AG04449 (cell line): Measurements from ENCODE around the gene MYO16.
"Not testable (repeated sequence)": the region's sequence is repeated elsewhere in the genome, so short reads cannot be mapped to it uniquely, and the experiment has no call there.

ENCODE experiments used
- CTCF ChIA-PET: fragments of 350-600 bp; formaldehyde crosslinking; extraction: SDS; loops from one replicate; lab custom pipeline; 2021; ENCODE audit warnings: antibody characterized with exemption; lab: Yijun Ruan, JAX
- POLR2A ChIA-PET: fragments of 400-600, 350-600 bp; formaldehyde crosslinking; extraction: SDS; loops from one replicate; lab custom pipeline; 2020; ENCODE audit warnings: antibody characterized with exemption, inconsistent platforms; lab: Yijun Ruan, JAX
- DNase-seq: peaks from one replicate; pipeline ENCODE4 v3.0.0-alpha.2; 2010; ENCODE audit warnings: low read depth, low spot score
- H3K4me3 ChIP-seq: 2 replicates; pipeline ENCODE4 v1.5.1; 2011; ENCODE audit warnings: low read depth, mild to moderate bottlenecking, control low read depth, low read length
- TF ChIP-seq, protein P1 (sequence below): IDR thresholded peaks from one replicate; pipeline ENCODE4 v1.5.1; 2011; ENCODE audit warnings: mild to moderate bottlenecking, moderate library complexity, low read length, control low read depth, inconsistent platforms; ENCODE audit not compliant: insufficient read depth; ENCODE audit errors: missing control alignments

Gene MYO16

DNA sequence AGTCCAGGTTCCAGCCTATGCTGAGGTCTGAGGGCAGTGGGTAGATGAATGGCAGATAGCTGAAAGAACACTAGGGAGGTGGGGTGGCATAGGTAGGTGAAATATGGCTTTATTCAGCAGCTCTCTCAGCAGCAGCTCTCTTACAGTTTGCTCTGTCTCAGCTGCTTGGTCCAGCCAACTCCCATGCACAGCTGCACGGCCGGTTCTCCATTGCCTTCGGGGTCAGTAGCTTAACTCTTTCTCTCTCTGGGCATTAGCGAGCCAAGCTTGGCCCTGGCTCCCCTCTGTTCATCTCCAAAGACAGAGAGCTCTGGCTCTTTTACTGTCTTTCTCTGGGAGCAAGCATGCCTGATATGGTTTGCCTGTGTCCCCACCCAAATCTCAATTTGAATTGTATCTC, 151.9 kb downstream of the MYO16 start:
- DNase-seq, result no peak
- H3K4me3 ChIP-seq, result no peak overlapping the region
- POLR2A ChIA-PET, result no interaction called here
- TF ChIP-seq, protein P1, sequence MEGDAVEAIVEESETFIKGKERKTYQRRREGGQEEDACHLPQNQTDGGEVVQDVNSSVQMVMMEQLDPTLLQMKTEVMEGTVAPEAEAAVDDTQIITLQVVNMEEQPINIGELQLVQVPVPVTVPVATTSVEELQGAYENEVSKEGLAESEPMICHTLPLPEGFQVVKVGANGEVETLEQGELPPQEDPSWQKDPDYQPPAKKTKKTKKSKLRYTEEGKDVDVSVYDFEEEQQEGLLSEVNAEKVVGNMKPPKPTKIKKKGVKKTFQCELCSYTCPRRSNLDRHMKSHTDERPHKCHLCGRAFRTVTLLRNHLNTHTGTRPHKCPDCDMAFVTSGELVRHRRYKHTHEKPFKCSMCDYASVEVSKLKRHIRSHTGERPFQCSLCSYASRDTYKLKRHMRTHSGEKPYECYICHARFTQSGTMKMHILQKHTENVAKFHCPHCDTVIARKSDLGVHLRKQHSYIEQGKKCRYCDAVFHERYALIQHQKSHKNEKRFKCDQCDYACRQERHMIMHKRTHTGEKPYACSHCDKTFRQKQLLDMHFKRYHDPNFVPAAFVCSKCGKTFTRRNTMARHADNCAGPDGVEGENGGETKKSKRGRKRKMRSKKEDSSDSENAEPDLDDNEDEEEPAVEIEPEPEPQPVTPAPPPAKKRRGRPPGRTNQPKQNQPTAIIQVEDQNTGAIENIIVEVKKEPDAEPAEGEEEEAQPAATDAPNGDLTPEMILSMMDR, result no peak
- CTCF ChIA-PET, result no interaction called here

DNA sequence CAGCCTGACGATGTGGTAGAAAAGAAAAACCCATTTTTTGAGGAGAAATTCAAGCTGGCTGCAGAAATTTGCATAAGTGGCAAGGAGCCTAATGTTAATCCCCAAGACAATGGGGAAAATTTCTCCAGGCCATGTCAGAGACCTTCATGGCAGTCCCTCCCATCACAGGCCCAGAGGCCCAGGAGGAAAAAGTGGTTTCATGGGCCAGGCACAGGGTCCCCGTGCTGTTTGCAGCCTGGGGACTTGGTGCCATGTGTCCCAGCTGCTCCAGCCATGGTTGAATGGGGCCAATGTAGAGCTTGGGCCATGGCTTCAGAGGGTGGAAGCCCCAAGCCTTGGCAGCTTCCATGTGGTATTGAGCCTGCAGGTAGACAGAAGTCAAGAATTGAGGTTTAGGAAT, 153.1 kb downstream of the MYO16 start:
- POLR2A ChIA-PET, CTCF ChIA-PET, DNase-seq, H3K4me3 ChIP-seq: not testable (repeated sequence)

DNA sequence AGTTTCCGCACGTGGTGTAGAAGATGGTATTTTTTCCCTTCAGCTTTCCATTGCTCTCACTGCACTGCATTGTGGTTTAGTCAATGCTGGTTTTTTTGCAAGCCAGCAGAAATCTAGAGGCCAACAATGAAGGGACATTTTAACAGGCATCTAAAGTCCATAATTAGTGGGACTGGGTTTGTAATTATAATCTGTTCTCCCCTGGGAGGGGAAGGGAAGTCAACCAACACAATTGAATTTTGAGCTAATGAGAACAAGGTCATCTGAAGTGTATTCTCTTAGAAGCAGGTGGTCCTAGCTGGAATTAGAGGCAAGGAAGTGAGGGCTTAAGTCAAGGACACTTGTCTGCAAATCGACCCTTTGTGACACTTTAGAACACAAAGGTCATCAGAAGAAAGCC, 156.4 kb downstream of the MYO16 start:
- no peak overlapping the region for H3K4me3 ChIP-seq
- CTCF ChIA-PET, result no interaction called here
- DNase-seq, result no peak
- TF ChIP-seq, protein P1, result no peak
- POLR2A ChIA-PET, result no interaction called here

DNA sequence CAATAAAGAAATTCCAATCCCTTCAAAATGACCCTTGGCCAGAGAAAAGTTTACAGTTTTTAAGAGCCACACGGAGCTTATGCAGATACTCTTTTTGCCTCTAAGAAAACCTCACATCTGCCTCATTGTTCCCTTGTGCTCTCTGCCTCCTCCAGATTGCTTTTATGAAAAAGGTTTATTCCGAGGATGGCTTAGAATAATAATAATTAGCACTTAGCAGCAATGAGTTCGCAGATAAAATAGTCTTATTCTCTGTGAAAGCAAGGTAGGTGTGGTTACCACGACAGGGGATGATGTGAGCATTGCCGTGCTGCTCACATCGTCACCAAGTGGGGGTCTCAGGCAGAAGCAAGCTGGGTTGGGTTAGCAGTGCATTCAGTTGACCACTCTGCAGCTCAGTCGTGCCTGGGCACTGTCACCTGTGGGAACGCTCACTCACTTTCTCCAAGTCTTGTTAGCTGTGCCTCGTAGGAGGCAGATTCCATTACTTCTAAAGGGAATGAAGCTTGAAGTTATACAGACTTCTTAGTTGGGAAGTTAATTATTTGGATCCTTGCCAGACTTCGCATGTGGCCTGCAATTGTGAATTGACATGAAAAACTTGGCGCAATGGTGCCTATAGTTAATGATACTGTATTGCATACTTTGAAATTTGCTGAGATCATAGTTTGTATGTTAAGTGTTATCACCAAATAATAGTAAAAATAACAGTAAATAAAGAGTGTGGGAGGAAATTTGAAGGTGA, 157.2 kb downstream of the MYO16 start:
- DNase-seq, result no peak
- H3K4me3 ChIP-seq, result no peak overlapping the region
- ChIA-PET POLR2A (no interaction called here), CTCF (no interaction called here)
- TF ChIP-seq, protein P1, result no peak

DNA sequence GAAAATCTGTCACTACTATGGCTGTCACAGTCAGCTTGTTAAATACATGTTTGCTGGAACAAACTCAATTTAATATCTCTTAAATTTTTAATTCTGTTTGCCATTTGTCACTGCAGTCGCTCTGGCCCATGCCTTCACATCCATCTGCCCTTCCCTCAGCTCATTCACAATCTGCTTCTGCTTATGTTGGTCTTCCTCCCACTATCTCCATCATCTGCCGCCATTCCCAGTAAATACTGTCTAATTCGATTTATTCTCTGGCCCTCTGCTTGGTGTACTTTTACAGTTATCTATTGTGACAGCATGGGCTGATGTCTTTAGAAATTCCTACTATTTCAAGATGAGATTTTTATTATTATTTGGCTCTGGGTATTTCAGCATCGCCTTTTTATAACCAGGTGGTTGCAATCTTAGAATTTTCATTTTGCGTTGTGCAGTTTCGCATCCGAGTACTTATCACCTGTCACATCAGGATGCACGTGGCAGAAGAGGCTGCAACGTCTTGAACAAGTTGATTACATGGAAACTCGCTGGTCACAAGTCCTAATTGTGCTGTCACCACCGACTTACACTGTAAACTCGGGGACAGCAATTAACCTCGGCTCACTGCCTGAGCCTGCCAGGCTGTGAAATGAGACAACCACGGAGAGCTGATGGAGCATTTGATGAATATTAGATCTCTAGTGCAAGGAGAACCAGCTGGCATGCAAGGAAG, 158.4 kb downstream of the MYO16 start:
- POLR2A ChIA-PET, result no interaction called here
- CTCF ChIA-PET, result interaction anchor here (1.3 kb wide), 1 partner anchor 107 kb away, joined by 4 read pairs; no protein-coding TSS in a partner anchor
- DNase-seq, result no peak
- TF ChIP-seq, protein P1, result no peak
- no peak overlapping the region for H3K4me3 ChIP-seq

DNA sequence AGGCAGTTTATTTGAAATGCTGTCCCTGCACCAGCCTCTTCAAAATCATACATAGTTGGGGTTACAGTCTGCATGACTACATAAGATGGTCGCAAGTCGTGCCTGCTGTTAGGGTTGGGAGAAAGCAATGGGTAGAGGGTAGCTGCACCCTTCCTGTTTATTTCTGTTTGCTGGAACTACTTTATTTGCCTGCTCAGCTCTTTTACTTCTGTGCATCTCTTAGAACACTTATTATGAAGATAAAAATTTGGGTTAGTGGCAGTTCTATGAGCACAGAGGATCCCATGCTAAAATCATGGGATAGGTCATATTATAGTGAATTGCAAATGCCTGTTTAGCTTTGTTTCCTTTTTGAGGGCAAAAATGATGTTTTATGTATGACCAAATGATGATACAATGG, 160.1 kb downstream of the MYO16 start:
- H3K4me3 ChIP-seq, result no peak overlapping the region
- ChIA-PET CTCF (no interaction called here), POLR2A (no interaction called here)
- no peak for DNase-seq
- TF ChIP-seq, protein P1, result no peak

DNA sequence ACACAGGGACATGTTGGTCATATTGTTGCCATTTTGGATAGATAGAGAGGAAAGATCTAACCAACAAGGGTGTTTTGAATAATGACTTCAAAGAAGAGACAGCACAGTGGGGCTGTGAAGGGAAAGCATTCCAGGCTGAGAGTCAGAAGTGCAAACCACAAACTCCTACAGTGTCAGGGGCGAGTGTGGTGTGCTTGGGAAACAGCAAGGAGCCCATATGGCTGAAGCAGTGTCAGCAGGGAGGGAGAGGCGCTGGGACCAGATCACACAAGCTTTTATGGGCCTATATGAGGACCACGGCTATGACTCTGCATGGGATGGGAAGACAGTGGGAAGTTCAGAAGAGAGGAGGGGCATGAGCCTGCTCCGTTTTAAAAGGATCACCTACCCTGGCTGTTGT, 166.4 kb downstream of the MYO16 start:
- POLR2A ChIA-PET, result no interaction called here
- TF ChIP-seq, protein P1, result no peak
- CTCF ChIA-PET, result no interaction called here
- no peak for DNase-seq
- no peak overlapping the region for H3K4me3 ChIP-seq
